Smooth muscle cell (in vitro differentiated cells): ENCODE measurements around the gene AGBL4. TPM values are rescaled to one million over a fixed set of nuclear protein-coding genes. Genes with fewer than 3 reads are reported as not detected.
A peak's percentile ranks its signal among the peaks of the same experiment; 100 is the strongest.

Experiments used
- DNase-seq: peaks from one replicate; lab custom pipeline; 2025; ENCODE audit not compliant: unreplicated experiment; lab: John Stamatoyannopoulos, UW
- H2AFZ ChIP-seq: fragments of 200-600 bp; sonication (generic); 2 replicates; pipeline ENCODE4 v1.6.0; 2016; ENCODE audit warnings: antibody characterized with exemption, low read depth, mild to moderate bottlenecking
- H3F3A ChIP-seq: fragments of 200-600 bp; sonication (generic); 2 replicates; pipeline ENCODE4 v1.6.0; 2017; ENCODE audit warnings: antibody characterized with exemption, low read depth
- H3K27ac ChIP-seq: fragments of 200-600 bp; sonication (generic); 2 replicates; pipeline ENCODE4 v1.5.1; 2016; ENCODE audit warnings: low read depth, mild to moderate bottlenecking
- H3K27me3 ChIP-seq: fragments of 200-600 bp; sonication (generic); 2 replicates; pipeline ENCODE4 v1.6.1; 2016; ENCODE audit warnings: low read depth, mild to moderate bottlenecking
- H3K36me3 ChIP-seq: fragments of 200-600 bp; sonication (generic); 2 replicates; pipeline ENCODE4 v1.5.1; 2016; ENCODE audit warnings: low read depth
- H3K4me1 ChIP-seq: fragments of 200-600 bp; sonication (generic); 2 replicates; pipeline ENCODE4 v1.5.1; 2016; ENCODE audit warnings: low read depth
- H3K4me2 ChIP-seq: fragments of 200-600 bp; sonication (generic); 2 replicates; pipeline ENCODE4 v1.6.0; 2016; ENCODE audit warnings: mild to moderate bottlenecking
- H3K4me3 ChIP-seq: fragments of 200-600 bp; sonication (generic); 2 replicates; pipeline ENCODE4 v1.5.1; 2016; ENCODE audit warnings: mild to moderate bottlenecking
- H3K79me2 ChIP-seq: fragments of 200-600 bp; sonication (generic); 2 replicates; pipeline ENCODE4 v1.6.0; 2016; ENCODE audit warnings: low read depth, mild to moderate bottlenecking
- H3K9ac ChIP-seq: fragments of 200-600 bp; sonication (generic); 2 replicates; pipeline ENCODE4 v1.6.0; 2016; ENCODE audit warnings: low read depth
- H3K9me3 ChIP-seq: fragments of 200-600 bp; sonication (generic); replicated peaks from 2 replicates; pipeline ENCODE4 v1.5.1; 2016; ENCODE audit warnings: low read depth
- H4K20me1 ChIP-seq: fragments of 200-600 bp; sonication (generic); 2 replicates; pipeline ENCODE4 v1.6.0; 2016; ENCODE audit warnings: low read depth
- CTCF ChIP-seq: fragments of 200-600 bp; sonication (generic); IDR thresholded peaks from 2 replicates; pipeline ENCODE4 v1.5.1; 2017; ENCODE audit warnings: borderline replicate concordance, mild to moderate bottlenecking, antibody characterized with exemption; ENCODE audit not compliant: insufficient read depth, poor library complexity, severe bottlenecking
- WGBS: methylation state at CpG from one replicate; pipeline ENCODE4 v1.1.7; 2016; ENCODE audit warnings: low lambda C conversion rate; 5-methylcytosine and 5-hydroxymethylcytosine counted together
- polyA plus RNA-seq: library from polyadenylated mRNA; unstranded; fragments of >200 nt; fragmentation: Nextera tagmentation; extraction: Ambion mirVana; gene quantifications from 2 replicates; pipeline ENCODE4 v1.2.1, GENCODE V29; 2016
- total RNA-seq: library from RNA; depleted of rRNA; stranded (reverse); fragments of >200 nt; gene quantifications from 2 replicates; pipeline ENCODE4 v1.2.3, GENCODE V29; 2014

AGBL4 gene
- total and polyA plus RNA-seq, 2 experiments from 2014 or later: 0.29 TPM; not detected in 1

GRCh38 chr1:48906729-48907128 is 1117.0 kb downstream of the AGBL4 start:
- no peak for DNase-seq
- Histone ChIP-seq H2AFZ (peak overlapping the region; percentile 21), H3K36me3 (no peaks in the 10 kb centered on the region), H3K4me2 (no peak overlapping the region), H3K79me2 (no peaks in the 10 kb centered on the region), H3K9me3 (no peaks in the 10 kb centered on the region), H3F3A (no peaks in the 10 kb centered on the region), H3K4me3 (no peak overlapping the region), H4K20me1 (no peaks in the 10 kb centered on the region), H3K4me1 (no peaks in the 10 kb centered on the region), H3K9ac (no peak overlapping the region), H3K27me3 (no peaks in the 10 kb centered on the region), H3K27ac (no peak overlapping the region)
- 64% methylated on average over 1 of the region's 1 CpG for WGBS
- TF ChIP-seq CTCF: no peak

- Histone ChIP-seq H3K9ac (no peak overlapping the region), H3K36me3 (no peaks in the 10 kb centered on the region), H2AFZ (no peak overlapping the region), H3K79me2 (no peaks in the 10 kb centered on the region), H3K27ac (no peak overlapping the region), H3K4me2 (no peak overlapping the region), H3K9me3 (no peaks in the 10 kb centered on the region), H3F3A (no peaks in the 10 kb centered on the region), H3K27me3 (no peaks in the 10 kb centered on the region), H3K4me3 (no peak overlapping the region), H4K20me1 (no peaks in the 10 kb centered on the region), H3K4me1 (no peaks in the 10 kb centered on the region)
- DNase-seq: no peak
- 74% methylated on average over 1 of the region's 1 CpG for WGBS
- no peak for TF ChIP-seq CTCF
Measured at GRCh38 chr1:48906164-48906563, 1117.6 kb downstream of the AGBL4 start.

GRCh38 chr1:48903291-48903690 is 1120.5 kb downstream of the AGBL4 start:
- Histone ChIP-seq H3F3A (no peaks in the 10 kb centered on the region), H2AFZ (no peak overlapping the region), H3K4me2 (no peak overlapping the region), H3K79me2 (no peaks in the 10 kb centered on the region), H3K27ac (no peak overlapping the region), H3K4me1 (no peaks in the 10 kb centered on the region), H3K4me3 (no peak overlapping the region), H3K27me3 (no peaks in the 10 kb centered on the region), H3K9ac (no peak overlapping the region), H3K36me3 (no peaks in the 10 kb centered on the region), H3K9me3 (no peaks in the 10 kb centered on the region), H4K20me1 (no peaks in the 10 kb centered on the region)
- WGBS: 62% methylated on average over 1 of the region's 1 CpG
- TF ChIP-seq CTCF: no peak
- no peak for DNase-seq

GRCh38 chr1:48898894-48899293 is 1124.9 kb downstream of the AGBL4 start:
- DNase-seq: no peak

More at GRCh38 chr1:48898894-48899293, 1124.9 kb downstream of the AGBL4 start:
- WGBS: 80% methylated on average over 30 of the region's 32 CpGs
- H3K4me2 ChIP-seq: no peak overlapping the region
- no peak overlapping the region for H3K27ac ChIP-seq
- no peaks in the 10 kb centered on the region for H3K9me3 ChIP-seq
- no peak for TF ChIP-seq CTCF
- H3K4me1 ChIP-seq: no peaks in the 10 kb centered on the region
- no peaks in the 10 kb centered on the region for H3K36me3 ChIP-seq
- no peak overlapping the region for H3K9ac ChIP-seq
- H3K27me3 ChIP-seq: no peaks in the 10 kb centered on the region
- no peaks in the 10 kb centered on the region for H4K20me1 ChIP-seq
- no peak overlapping the region for H2AFZ ChIP-seq
- no peaks in the 10 kb centered on the region for H3F3A ChIP-seq
- no peaks in the 10 kb centered on the region for H3K79me2 ChIP-seq
- no peak overlapping the region for H3K4me3 ChIP-seq
